HepG2 (cell line): Measurements from ENCODE around the gene UBE2Q2. TPM values are rescaled to one million over a fixed set of nuclear protein-coding genes. Genes with fewer than 3 reads are reported as not detected.

Experiments
- ADNP ChIP-seq: sonication (generic); formaldehyde crosslinking; IDR thresholded peaks from 2 replicates; pipeline ENCODE4 v1.4.0; 2020; ENCODE audit warnings: missing genetic modification reagents
- FIP1L1 ChIP-seq: fragments of 200-400 bp; formaldehyde crosslinking; IDR thresholded peaks from 2 replicates; pipeline ENCODE4 v1.6.1; 2018; ENCODE audit warnings: low read depth, mild to moderate bottlenecking, low read length, moderate library complexity, borderline replicate concordance; ENCODE audit not compliant: insufficient read depth
- FOXO1 ChIP-seq: sonication (generic); formaldehyde crosslinking; IDR thresholded peaks from 2 replicates; pipeline ENCODE4 v1.4.0; 2020; ENCODE audit warnings: missing genetic modification reagents
- GATAD1 ChIP-seq: IDR thresholded peaks from 2 replicates; pipeline ENCODE4 v1.6.1; 2016; ENCODE audit warnings: missing genetic modification reagents, missing compliant biosample characterization
- GTF2F1 ChIP-seq: fragments of 150-350 bp; IDR thresholded peaks from 2 replicates; pipeline ENCODE4 v1.6.1; 2014; ENCODE audit warnings: low read length
- ISL2 ChIP-seq: sonication (generic); formaldehyde crosslinking; IDR thresholded peaks from 2 replicates; pipeline ENCODE4 v1.5.0; 2020; ENCODE audit warnings: missing genetic modification reagents
- MNT ChIP-seq: fragments of 450-650 bp; IDR thresholded peaks from 2 replicates; pipeline ENCODE4 v1.6.1; 2016
- NAIF1 ChIP-seq: sonication (generic); formaldehyde crosslinking; IDR thresholded peaks from 2 replicates; pipeline ENCODE4 v1.5.0; 2020; ENCODE audit warnings: mild to moderate bottlenecking, missing genetic modification reagents, borderline replicate concordance
- NFAT5 ChIP-seq: sonication (generic); formaldehyde crosslinking; IDR thresholded peaks from 2 replicates; pipeline ENCODE4 v1.4.0; 2020; ENCODE audit warnings: missing genetic modification reagents
- NFYC ChIP-seq: IDR thresholded peaks from 2 replicates; pipeline ENCODE4 v1.6.1; 2016; ENCODE audit warnings: missing genetic modification reagents, missing compliant biosample characterization
- RNF219 ChIP-seq: sonication (generic); formaldehyde crosslinking; IDR thresholded peaks from 2 replicates; pipeline ENCODE4 v1.5.0; 2020; ENCODE audit warnings: mild to moderate bottlenecking, missing genetic modification reagents
- SOX6 ChIP-seq, 2 experiments: fragments of 450-650 bp in 1 of 2; sonication (generic) in 1 of 2; formaldehyde crosslinking in 1 of 2; IDR thresholded peaks; 2 replicates each; pipeline versions ENCODE4 v1.4.0 to v1.6.1; 2017 to 2020; ENCODE audit warnings: antibody characterized with exemption in 1 of 2, mild to moderate bottlenecking in 1 of 2, missing genetic modification reagents in 1 of 2
- THYN1 ChIP-seq: sonication (generic); formaldehyde crosslinking; IDR thresholded peaks from 2 replicates; pipeline ENCODE4 v1.8.1; 2023; ENCODE audit warnings: low read depth, mild to moderate bottlenecking, moderate library complexity, missing genetic modification reagents, borderline replicate concordance
- ZNF414 ChIP-seq: sonication (generic); formaldehyde crosslinking; IDR thresholded peaks from 2 replicates; pipeline ENCODE4 v1.5.0; 2020; ENCODE audit warnings: missing genetic modification reagents
- ZNF563 ChIP-seq: sonication (generic); formaldehyde crosslinking; IDR thresholded peaks from 2 replicates; pipeline ENCODE4 v1.8.0; 2022; ENCODE audit warnings: mild to moderate bottlenecking, moderate library complexity, missing genetic modification reagents
- ZNF800 ChIP-seq: sonication (generic); formaldehyde crosslinking; IDR thresholded peaks from 2 replicates; pipeline ENCODE4 v1.4.0; 2020; ENCODE audit warnings: missing genetic modification reagents
- polyA plus RNA-seq, 8 experiments: library from polyadenylated mRNA; depleted of rRNA in 3 of 8; stranded (reverse) in 7 of 8; unstranded in 1 of 8; fragments of >200 nt; fragmentation: Illumina TruSeq in 4 of 8; extraction: Trizol in 4 of 8; gene quantifications; 2 replicates each; pipeline versions ENCODE4 v1.2.1 to v1.2.3, GENCODE V29; 2011 to 2016; ENCODE audit warnings: low read depth in 4 of 8, missing spikeins in 1 of 8, mixed read lengths in 1 of 8; ENCODE audit not compliant: insufficient read depth in 1 of 8
- total RNA-seq, 5 experiments: library from RNA; depleted of rRNA; stranded (reverse); fragments of >200 nt; fragmentation: Illumina TruSeq; extraction: Trizol; gene quantifications; 2 replicates each; pipeline ENCODE4 v1.2.3, GENCODE V29; 2016; ENCODE audit warnings: low read depth in 1 of 5

The UBE2Q2 gene
- total and polyA plus RNA-seq, 2 of the 13 experiments (the other 11 are each of a cell fraction or from before 2014, with no cell fraction given) = 10.6 to 20.4 TPM

DNA sequence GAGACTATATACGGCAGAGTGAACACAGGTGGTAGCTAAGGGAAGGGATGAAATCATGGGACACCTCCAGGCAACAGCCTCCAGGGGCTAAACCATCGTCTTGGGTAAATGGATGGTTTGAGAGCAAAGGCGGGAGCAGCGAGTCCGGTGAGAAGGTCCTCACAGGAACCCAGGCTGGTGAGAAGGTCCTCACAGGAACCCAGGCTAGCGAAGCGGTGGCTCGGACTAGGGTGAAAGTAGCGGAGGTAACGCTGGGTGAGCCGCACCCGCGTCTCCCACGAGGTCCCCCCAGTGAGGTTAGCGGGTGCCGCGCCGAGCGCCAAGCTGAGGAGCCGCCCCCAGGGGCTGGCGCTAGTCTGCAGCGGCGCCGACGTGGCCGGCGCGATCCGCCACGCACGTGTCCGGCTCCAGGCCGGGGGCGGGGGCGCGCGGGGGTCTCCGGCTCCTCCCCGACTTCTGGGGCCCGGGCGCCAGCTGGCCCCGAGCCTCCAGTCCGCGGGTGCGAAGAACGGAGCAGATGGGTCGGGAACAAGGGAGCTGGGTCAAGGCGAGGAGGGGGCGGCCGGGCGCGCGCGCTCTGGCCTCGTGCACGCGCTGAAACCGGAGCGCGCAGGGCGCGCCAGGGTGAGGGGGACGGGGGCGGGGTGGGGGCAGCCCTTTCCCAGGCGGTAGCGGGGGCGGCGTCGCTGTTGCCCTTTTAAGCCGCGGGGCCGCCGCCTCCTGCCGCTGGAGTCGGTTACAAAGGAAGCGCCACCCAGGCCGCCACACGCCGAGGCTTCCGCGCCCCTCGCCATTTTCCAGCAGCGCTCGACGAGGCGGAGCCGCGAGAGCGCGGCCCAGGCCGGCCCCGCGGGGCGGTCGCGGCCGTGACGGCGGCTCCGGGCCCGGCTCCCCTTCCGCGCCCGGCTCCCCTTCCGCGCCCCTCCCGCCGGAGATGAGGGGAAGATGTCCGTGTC, at the start of gene UBE2Q2 (continued):
- TF ChIP-seq ZNF800 (CRISPR knock-in tag) (no peak), NAIF1 (CRISPR knock-in tag) (0 out of 2 replicates have a peak, but pooled peaks have one; percentile 42), ZNF563 (0 out of 2 replicates have a peak, but pooled peaks have one; percentile 45), NFYC (no peak), ADNP (CRISPR knock-in tag) (no peak), NFAT5 (peak; percentile 30; the same call in 1 of the 2 replicates), MNT (no peak), GATAD1 (no peak), SOX6 (IDR thresholded peaks at IDR 0.05) (no peak), SOX6 (CRISPR knock-in tag; IDR thresholded peaks at IDR 0.05) (no peak; the same call in 1 of the 2 replicates), ZNF414 (CRISPR knock-in tag) (no peak), GTF2F1 (no peak), THYN1 (CRISPR knock-in tag) (no peak), RNF219 (no peak), FOXO1 (CRISPR knock-in tag) (no peak), ISL2 (CRISPR knock-in tag) (no peak; the same call in 1 of the 2 replicates), FIP1L1 (no peak)
